Stomach (tissue), 4 donors: ENCODE results near the gene ZBED4.

ENCODE experiments used
- CTCF ChIP-seq, 7 experiments: fragments of 450-650 bp in 4 of 7; fragments of 200-600 bp in 3 of 7; sonication (generic) in 3 of 7; IDR thresholded peaks; one replicate each; pipeline ENCODE4 v1.5.1; 2016 to 2019; ENCODE audit warnings: antibody characterized with exemption in 7 of 7, control low read depth in 2 of 7, mild to moderate bottlenecking in 1 of 7
- EP300 ChIP-seq: sonication (generic); formaldehyde crosslinking; IDR thresholded peaks from one replicate; pipeline ENCODE4 v1.6.1; 2017; ENCODE audit warnings: antibody characterized with exemption
- POLR2A ChIP-seq, 4 donors: fragments of 450-650 bp; IDR thresholded peaks; one replicate each; pipeline ENCODE4 v1.6.1; 2016; ENCODE audit warnings: antibody characterized with exemption in 4 of 4, control low read depth in 2 of 4, mild to moderate bottlenecking in 1 of 4, moderate library complexity in 1 of 4
- POLR2AphosphoS5 ChIP-seq, 3 donors: sonication (generic); formaldehyde crosslinking; IDR thresholded peaks; one replicate each; pipeline ENCODE4 v1.6.1; 2016; ENCODE audit warnings: antibody characterized with exemption in 3 of 3

DNA sequence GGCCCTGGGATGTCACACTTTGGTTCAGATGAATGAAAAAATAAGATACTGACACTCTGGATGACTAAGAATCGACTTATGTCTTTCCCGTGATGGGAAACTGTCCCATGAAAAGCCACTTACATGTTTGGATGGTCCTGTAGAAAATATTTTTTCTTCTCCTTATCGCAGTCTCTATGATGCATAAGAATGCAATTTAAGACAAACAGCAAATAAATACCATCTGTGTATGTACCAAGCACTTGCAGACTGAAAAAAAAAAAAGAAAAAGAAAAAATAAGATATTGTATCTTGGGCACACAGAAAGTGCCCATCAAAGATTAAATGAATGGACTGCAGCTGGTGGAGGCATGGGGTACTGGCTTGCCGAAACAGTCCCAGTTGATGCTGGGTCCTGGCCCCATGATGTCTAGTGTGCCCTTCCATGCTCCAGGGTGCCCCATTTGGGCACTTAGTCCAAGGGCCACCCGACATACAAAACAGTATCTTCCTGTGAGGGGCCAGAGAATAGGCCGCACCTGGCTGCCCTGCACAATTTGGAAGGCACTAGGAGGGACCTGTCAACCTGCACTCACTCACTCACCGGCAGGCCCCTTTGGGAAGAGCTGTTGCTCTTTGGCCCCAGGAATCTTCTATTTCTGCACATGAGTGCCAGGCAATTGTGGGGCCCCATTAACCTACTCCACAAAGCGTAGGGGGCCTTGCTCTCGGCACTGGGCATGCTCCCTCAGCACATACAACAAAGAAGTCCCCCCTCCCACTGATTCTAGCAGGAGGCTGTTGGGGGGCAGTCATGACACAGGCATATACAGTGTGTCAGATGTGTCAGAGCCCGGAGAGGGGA lies 2.5 kb upstream of the ZBED4 start:
- TF ChIP-seq CTCF (IDR thresholded peaks at IDR 0.05) (no peak), EP300 (no peak), POLR2A (IDR thresholded peaks at IDR 0.05) (no peak), POLR2AphosphoS5 (IDR thresholded peaks at IDR 0.05) (no peak)
